Sigmoid colon (tissue), 7 donors: ENCODE results near the gene PPP1R1A. TPM values are rescaled to one million over a fixed set of nuclear protein-coding genes. Genes with fewer than 3 reads are reported as not detected.

Experiments
- DNase-seq: peaks from one replicate; pipeline ENCODE4 v3.0.0-alpha.2; 2019
- H3K27ac ChIP-seq, 4 donors: fragments of 200-600 bp; sonication (generic); one replicate each; pipeline ENCODE4 v1.5.1; 2016 to 2019; ENCODE audit warnings: mild to moderate bottlenecking in 1 of 4
- H3K27me3 ChIP-seq, 3 donors: fragments of 200-600 bp; sonication (generic); one replicate each; pipeline ENCODE4 v1.5.1; 2019; ENCODE audit warnings: mild to moderate bottlenecking in 1 of 3
- H3K36me3 ChIP-seq, 4 donors: fragments of 200-600 bp; sonication (generic); one replicate each; pipeline ENCODE4 v1.5.1; 2016 to 2019
- H3K4me1 ChIP-seq, 4 donors: fragments of 200-600 bp; sonication (generic); one replicate each; pipeline ENCODE4 v1.5.1; 2017 to 2019
- H3K4me3 ChIP-seq, 4 donors: fragments of 200-600 bp; sonication (generic); one replicate each; pipeline ENCODE4 v1.5.1; 2017 to 2019; ENCODE audit warnings: mild to moderate bottlenecking in 2 of 4, moderate library complexity in 1 of 4
- H3K9me3 ChIP-seq, 4 donors: fragments of 200-600 bp in 3 of 4; sonication (generic) in 3 of 4; one replicate each; pipeline versions ENCODE4 v1.5.1 to v1.6.1; 2013 to 2019
- CTCF ChIP-seq, 4 experiments: fragments of 450-650 bp in 3 of 4; fragments of 200-600 bp in 1 of 4; IDR thresholded peaks; one replicate each; pipeline ENCODE4 v1.5.1; 2016 to 2019; ENCODE audit warnings: antibody characterized with exemption in 4 of 4, mild to moderate bottlenecking in 3 of 4, moderate library complexity in 2 of 4
- EP300 ChIP-seq, 4 donors: sonication (generic); formaldehyde crosslinking; IDR thresholded peaks; one replicate each; pipeline ENCODE4 v1.6.1; 2017; ENCODE audit warnings: antibody characterized with exemption in 4 of 4
- POLR2A ChIP-seq, 2 donors: fragments of 450-650 bp; IDR thresholded peaks; one replicate each; pipeline ENCODE4 v1.6.1; 2016; ENCODE audit warnings: antibody characterized with exemption in 2 of 2, mild to moderate bottlenecking in 2 of 2, moderate library complexity in 2 of 2
- POLR2AphosphoS5 ChIP-seq, 4 donors: sonication (generic); formaldehyde crosslinking; IDR thresholded peaks; one replicate each; pipeline ENCODE4 v1.6.1; 2017; ENCODE audit warnings: antibody characterized with exemption in 4 of 4
- WGBS, 2 donors: extraction: QIAGEN DNeasy Blood & Tissue Kit; methylation state at CpG; one replicate each; pipeline ENCODE4 v1.1.7; 2013; 5-methylcytosine and 5-hydroxymethylcytosine counted together
- intact Hi-C: fragments of 100-400 bp; cut with DNase I; formaldehyde crosslinking; loops from one replicate; pipeline ENCODE4 v1.15.1; 2023
- polyA plus RNA-seq, 3 donors: library from polyadenylated mRNA; stranded (reverse); fragments of 200-250 nt; gene quantifications; one replicate each; pipeline ENCODE4 v1.2.3, GENCODE V29; 2013
- total RNA-seq, 4 donors: library from RNA; depleted of rRNA; stranded (reverse); fragments of >200 nt; gene quantifications; one replicate each; pipeline ENCODE4 v1.1.0, GENCODE V29; 2016
- donor health status: healthy with polysubstance abuse.
- donor health status: Bipolar disorder and iron deficiency.
- donor health status: healthy.

Gene PPP1R1A
- total and polyA plus RNA-seq, 7 donors: 0.92 to 48.9 (median 17.5) TPM

- intact Hi-C loops: no loop called here
- no peak for DNase-seq
- Histone ChIP-seq H3K4me3 (no peak overlapping the region), H3K27me3 (no peaks in the 10 kb centered on the region), H3K9me3 (no peaks in the 10 kb centered on the region), H3K36me3 (peaks cover 0 to 43% (median 9%) of the 10 kb centered on the region in 4 donors), H3K27ac (no peak overlapping the region), H3K4me1 (peaks cover 0 to 9% (median 8%) of the 10 kb centered on the region in 4 donors)
- no peak for TF ChIP-seq EP300 (IDR thresholded peaks at IDR 0.05)
- no peak for TF ChIP-seq POLR2A (IDR thresholded peaks at IDR 0.05)
- no peak for TF ChIP-seq POLR2AphosphoS5 (IDR thresholded peaks at IDR 0.05)
- no peak for TF ChIP-seq CTCF (IDR thresholded peaks at IDR 0.05)
- WGBS, 2 donors: 78 to 84% methylated on average over 7 of the region's 7 CpGs
Measured at GRCh38 chr12:54578778-54579177, 9.7 kb downstream of the PPP1R1A start.

GRCh38 chr12:54572881-54573280 lies 15.6 kb downstream of the PPP1R1A start:
- Histone ChIP-seq H3K36me3 (peaks cover 0 to 71% (median 29%) of the 10 kb centered on the region in 4 donors), H3K4me1 (no peaks in the 10 kb centered on the region), H3K27ac (no peak overlapping the region), H3K27me3 (no peaks in the 10 kb centered on the region), H3K9me3 (no peaks in the 10 kb centered on the region), H3K4me3 (no peak overlapping the region)
- intact Hi-C loops: loop anchor here (5.0 kb wide), 1 partner anchor 46 kb away; no protein-coding TSS in a partner anchor
- no peak for TF ChIP-seq CTCF (IDR thresholded peaks at IDR 0.05)
- DNase-seq: no peak
- WGBS, 2 donors: 50 to 74% methylated on average over 5 of the region's 5 CpGs

DNA sequence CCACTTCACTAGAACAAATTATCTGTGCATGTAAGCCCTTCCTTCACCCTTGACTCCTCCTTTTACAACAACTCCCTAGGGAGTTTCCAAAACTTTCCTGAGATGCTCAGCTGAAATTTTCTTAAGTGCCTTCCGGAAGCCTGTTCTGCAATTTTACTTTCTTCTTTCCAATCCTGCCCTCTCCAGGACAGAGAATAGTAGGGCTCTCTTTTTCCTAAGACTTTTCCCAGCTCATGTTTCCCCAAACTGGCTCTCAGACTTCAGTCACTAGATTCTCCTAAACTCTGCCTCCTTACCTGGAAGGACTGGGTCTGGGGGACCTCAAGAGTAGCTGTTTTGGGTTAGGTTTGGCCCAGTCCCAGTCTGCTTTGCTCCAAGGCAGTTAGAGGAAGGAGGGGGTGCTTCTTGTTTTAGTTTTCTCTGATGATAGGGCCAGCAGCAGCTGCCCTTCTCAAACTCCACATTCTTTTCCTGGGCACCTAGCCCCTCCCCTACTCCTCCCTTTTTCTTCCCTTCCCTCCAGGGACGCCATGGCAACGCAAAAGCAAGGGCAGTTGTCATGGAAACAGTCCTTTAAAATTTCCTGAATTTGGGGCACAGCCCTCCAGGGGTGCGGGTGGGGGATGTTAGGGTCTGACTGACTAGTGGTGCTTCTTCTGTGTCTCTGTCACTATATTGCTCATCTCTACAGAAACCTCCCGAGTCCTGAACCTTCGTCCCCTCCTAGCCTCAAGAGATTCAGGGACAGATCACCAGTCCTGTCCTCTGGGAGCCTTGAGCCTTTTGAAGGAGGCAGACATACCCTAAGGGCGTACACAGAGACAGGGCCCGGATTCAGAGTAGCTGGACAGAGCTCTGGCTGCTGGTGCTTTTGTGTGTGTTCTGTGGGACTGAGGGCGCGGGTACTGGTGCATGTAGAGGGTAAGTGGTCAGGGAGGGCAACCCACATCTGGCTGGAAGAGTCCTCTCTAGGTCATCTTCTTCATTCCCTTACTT lies 17.0 kb downstream of the PPP1R1A start:
- Histone ChIP-seq H3K36me3 (peaks cover 0 to 58% (median 21%) of the 10 kb centered on the region in 4 donors), H3K27me3 (no peaks in the 10 kb centered on the region), H3K4me3 (no peak overlapping the region), H3K9me3 (no peaks in the 10 kb centered on the region), H3K27ac (no peak overlapping the region), H3K4me1 (no peaks in the 10 kb centered on the region)
- WGBS, 2 donors: 67 to 75% methylated on average over 10 of the region's 10 CpGs
- no peak for TF ChIP-seq EP300 (IDR thresholded peaks at IDR 0.05)
- no peak for TF ChIP-seq POLR2A (IDR thresholded peaks at IDR 0.05)
- no peak for TF ChIP-seq POLR2AphosphoS5 (IDR thresholded peaks at IDR 0.05)
- TF ChIP-seq CTCF (IDR thresholded peaks at IDR 0.05): no peak
- intact Hi-C loops: loop anchor here (5.0 kb wide), 1 partner anchor 44 kb away; no protein-coding TSS in a partner anchor
- DNase-seq: no peak

GRCh38 chr12:54569995-54570528 lies 18.4 kb downstream of the PPP1R1A start:
- H3K36me3 ChIP-seq: peaks cover 0 to 44% (median 19%) of the 10 kb centered on the region in 4 donors
- no peak overlapping the region for H3K4me3 ChIP-seq
- no peak for DNase-seq
- H3K9me3 ChIP-seq: no peaks in the 10 kb centered on the region
- WGBS, 2 donors: 90 to 95% methylated on average over 4 of the region's 4 CpGs
- intact Hi-C loops: loop anchor here (5.0 kb wide), 1 partner anchor 43 kb away; no protein-coding TSS in a partner anchor
- no peak for TF ChIP-seq POLR2AphosphoS5 (IDR thresholded peaks at IDR 0.05)
- TF ChIP-seq EP300 (IDR thresholded peaks at IDR 0.05): no peak
- TF ChIP-seq CTCF (IDR thresholded peaks at IDR 0.05): no peak
- TF ChIP-seq POLR2A (IDR thresholded peaks at IDR 0.05): no peak
- H3K27me3 ChIP-seq: no peaks in the 10 kb centered on the region
- peaks cover 0 to 3% (median 0%) of the 10 kb centered on the region in 4 donors for H3K4me1 ChIP-seq
- H3K27ac ChIP-seq: no peak overlapping the region
